ENCODE results near the gene SHBG. TPM values are rescaled to one million over a fixed set of nuclear protein-coding genes. Genes with fewer than 3 reads are reported as not detected.

SHBG gene
- total RNA-seq, 4 donors from 2014 or later, result not detected

- WGBS, 2 donors, result 85 to 94% methylated on average over 2 to 5 of the region's 5 CpGs
- intact Hi-C loops (cut with DNase I), result no loop called here
- H3K9me3 ChIP-seq, result peaks cover 0 to 9% (median 7%) of the 10 kb centered on the region in 3 donors
- H3K36me3 ChIP-seq, result peaks cover 18 to 51% (median 46%) of the 10 kb centered on the region in 3 donors
- no peaks in the 10 kb centered on the region for H3K27me3 ChIP-seq
- no peak overlapping the region for H3K27ac ChIP-seq
- no peak overlapping the region for H3K4me3 ChIP-seq
- DNase-seq, result no peak
- H3K4me1 ChIP-seq, result no peaks in the 10 kb centered on the region
- no peak for TF ChIP-seq POLR2A (IDR thresholded peaks at IDR 0.05)
- no peak for TF ChIP-seq CTCF (IDR thresholded peaks at IDR 0.05)
These were observed 46.6 kb downstream of the SHBG start for GRCh38 chr17:7676533-7676932.

GRCh38 chr17:7677388-7678067 lies 47.6 kb downstream of the SHBG start:
- no peak overlapping the region for H3K27ac ChIP-seq
- DNase-seq, result no peak
- 77 to 83% methylated on average over 10 of the region's 10 CpGs for WGBS, 2 donors
- H3K27me3 ChIP-seq, result no peaks in the 10 kb centered on the region
- H3K9me3 ChIP-seq, result peaks cover 0 to 9% (median 7%) of the 10 kb centered on the region in 3 donors
- TF ChIP-seq POLR2A (IDR thresholded peaks at IDR 0.05) (no peak), CTCF (IDR thresholded peaks at IDR 0.05) (no peak)
- no peak overlapping the region for H3K4me3 ChIP-seq
- no peaks in the 10 kb centered on the region for H3K4me1 ChIP-seq
- intact Hi-C loops (cut with DNase I), result no loop called here
- H3K36me3 ChIP-seq, result peaks cover 18 to 41% (median 37%) of the 10 kb centered on the region in 3 donors

Small RNAs within 50 kb of the gene (small RNA-seq; reads per million reads assigned to genes)
- 0 reads per million in 4 donors for gene CD68

Other genes starting within 250 kb of the SHBG start
- gene TNK1, start 249.0 kb upstream of the SHBG start, total RNA-seq, result 10 to 100 TPM in 2 of 4 donors, 1 to 10 TPM in 2; 6.2 to 15.2 (median 9.9) TPM
- 10 to 100 TPM; 18.6 to 33.5 (median 24.7) TPM for gene PLSCR3, start 235.6 kb upstream of the SHBG start, total RNA-seq
- gene TMEM256, start 226.0 kb upstream of the SHBG start, total RNA-seq, result 10 to 100 TPM; 27.9 to 88.0 (median 66.7) TPM
- 1 to 10 TPM; 1.4 to 5.3 (median 2.0) TPM for gene NLGN2, start 222.3 kb upstream of the SHBG start, total RNA-seq
- gene SPEM1, start 209.8 kb upstream of the SHBG start, total RNA-seq, result not detected
- not detected for gene SPEM2, start 204.5 kb upstream of the SHBG start, total RNA-seq
- gene SPEM3, start 201.3 kb upstream of the SHBG start, total RNA-seq, result not detected
- 10 to 100 TPM; 12.2 to 20.8 (median 16.9) TPM for gene TMEM102, start 194.7 kb upstream of the SHBG start, total RNA-seq
- 10 to 100 TPM in 1 of 4 donors, 1 to 10 TPM in 3; 2.7 to 18.1 (median 6.1) TPM for gene FGF11, start 190.6 kb upstream of the SHBG start, total RNA-seq
- gene CHRNB1, start 185.1 kb upstream of the SHBG start, total RNA-seq, result 1 to 10 TPM; 2.4 to 7.2 (median 4.6) TPM
- gene ZBTB4, start 150.5 kb upstream of the SHBG start, total RNA-seq, result 10 to 100 TPM; 13.4 to 35.1 (median 28.5) TPM
- not detected for gene SLC35G6, start 148.7 kb upstream of the SHBG start, total RNA-seq
- gene POLR2A, start 145.8 kb upstream of the SHBG start, total RNA-seq, result 10 to 100 TPM; 59.3 to 94.9 (median 78.2) TPM
- gene TNFSF12, start 81.1 kb upstream of the SHBG start, total RNA-seq, result 10 to 100 TPM in 1 of 4 donors, 1 to 10 TPM in 3; 3.5 to 41.6 (median 6.5) TPM
- gene TNFSF13, start 71.4 kb upstream of the SHBG start, total RNA-seq, result 10 to 100 TPM in 2 of 4 donors, 1 to 10 TPM in 2; 3.8 to 21.7 (median 10.9) TPM
- 10 to 100 TPM; 32.1 to 65.4 (median 48.3) TPM for gene SENP3, start 68.2 kb upstream of the SHBG start, total RNA-seq
- 10 to 100 TPM; 32.1 to 52.9 (median 45.2) TPM for gene CD68, start 50.5 kb upstream of the SHBG start, total RNA-seq
- 100 to 1,000 TPM in 2 of 4 donors, 10 to 100 TPM in 2; 69.3 to 123 (median 100) TPM for gene MPDU1, start 46.3 kb upstream of the SHBG start, total RNA-seq
- gene SOX15, start 40.0 kb upstream of the SHBG start, total RNA-seq, result 100 to 1,000 TPM in 2 of 4 donors, 10 to 100 TPM in 2; 89.1 to 127 (median 103) TPM
- 10 to 100 TPM; 17.2 to 24.0 (median 20.6) TPM for gene FXR2, start 15.2 kb upstream of the SHBG start, total RNA-seq
- 10 to 100 TPM; 20.5 to 55.9 (median 31.3) TPM for gene SAT2, start 2.3 kb upstream of the SHBG start, total RNA-seq
- 1 to 10 TPM in 1 of 4 donors, under 1 TPM in 2, not detected in 1; 0.09 to 1.5 (median 0.21) TPM for gene ATP1B2, start 20.8 kb downstream of the SHBG start, total RNA-seq
- gene TP53, start 57.4 kb downstream of the SHBG start, total RNA-seq, result 10 to 100 TPM; 26.6 to 35.1 (median 33.9) TPM
- 1 to 10 TPM; 3.5 to 6.0 (median 3.8) TPM for gene WRAP53, start 58.3 kb downstream of the SHBG start, total RNA-seq
- 1 to 10 TPM in 3 of 4 donors, under 1 TPM in 1; 0.70 to 2.7 (median 1.9) TPM for gene EFNB3, start 75.1 kb downstream of the SHBG start, total RNA-seq
- under 1 TPM in 3 of 4 donors, not detected in 1; under 0.01 to 0.04 (median 0.03) TPM for gene DNAH2, start 87.6 kb downstream of the SHBG start, total RNA-seq
- 10 to 100 TPM in 1 of 4 donors, 1 to 10 TPM in 3; 6.7 to 14.6 (median 7.5) TPM for gene KDM6B, start 204.1 kb downstream of the SHBG start, total RNA-seq
- 1 to 10 TPM in 3 of 4 donors, not detected in 1; 1.5 to 3.8 (median 1.6) TPM for gene TMEM88, start 224.9 kb downstream of the SHBG start, total RNA-seq
- 10 to 100 TPM; 45.2 to 80.1 (median 74.8) TPM for gene NAA38, start 227.4 kb downstream of the SHBG start, total RNA-seq
- gene CYB5D1, start 227.9 kb downstream of the SHBG start, total RNA-seq, result 1 to 10 TPM; 3.8 to 9.3 (median 7.5) TPM

All from esophagus squamous epithelium (tissue), 5 donors.